GM06990 (cell line): ENCODE measurements around the gene GOLGA7B.

Experiments
- DNase-seq: peaks from one replicate; pipeline ENCODE4 v3.0.0-alpha.2; 2011; ENCODE audit not compliant: insufficient read length; ENCODE audit errors: extremely low read depth
- H3K27me3 ChIP-seq: replicated peaks from 2 replicates; pipeline ENCODE4 v1.6.0; 2011; ENCODE audit warnings: low read length; ENCODE audit not compliant: control insufficient read depth, insufficient read depth
- H3K36me3 ChIP-seq: 2 replicates; pipeline ENCODE4 v1.5.1; 2011; ENCODE audit warnings: low read length; ENCODE audit not compliant: control insufficient read depth, insufficient read depth
- H3K4me3 ChIP-seq: replicated peaks from 2 replicates; pipeline ENCODE4 v1.5.1; 2011; ENCODE audit warnings: low read depth, mild to moderate bottlenecking, control low read depth, low read length
- CTCF ChIP-seq: IDR thresholded peaks from 2 replicates; pipeline ENCODE4 v1.5.1; 2011; ENCODE audit warnings: low read length, control low read depth, mild to moderate bottlenecking, inconsistent platforms; ENCODE audit not compliant: insufficient read depth, poor library complexity, severe bottlenecking

The GOLGA7B gene

GRCh38 chr10:97863808-97864207, 14.2 kb downstream of the GOLGA7B start:
- H3K27me3 ChIP-seq = peaks cover 8% of the 10 kb centered on the region
- no peak overlapping the region for H3K4me3 ChIP-seq
- TF ChIP-seq CTCF = no peak
- DNase-seq = no peak
- no peaks in the 10 kb centered on the region for H3K36me3 ChIP-seq

- no peak for TF ChIP-seq CTCF
- H3K36me3 ChIP-seq = no peaks in the 10 kb centered on the region
- no peak overlapping the region for H3K4me3 ChIP-seq
- H3K27me3 ChIP-seq = peaks cover 6% of the 10 kb centered on the region
- DNase-seq = no peak
Observed at GRCh38 chr10:97865488-97865887, 15.8 kb downstream of the GOLGA7B start.

GRCh38 chr10:97866524-97867219, 17.0 kb downstream of the GOLGA7B start:
- Histone ChIP-seq H3K27me3 (peaks cover 5% of the 10 kb centered on the region), H3K36me3 (no peaks in the 10 kb centered on the region), H3K4me3 (no peak overlapping the region)
- no peak for DNase-seq
- TF ChIP-seq CTCF = no peak

GRCh38 chr10:97867220-97867800, 17.7 kb downstream of the GOLGA7B start:
- Histone ChIP-seq H3K4me3 (no peak overlapping the region), H3K27me3 (peaks cover 4% of the 10 kb centered on the region), H3K36me3 (no peaks in the 10 kb centered on the region)
- DNase-seq = no peak
- no peak for TF ChIP-seq CTCF

GRCh38 chr10:97868134-97868685, 18.6 kb downstream of the GOLGA7B start:
- Histone ChIP-seq H3K27me3 (peaks cover 2% of the 10 kb centered on the region), H3K36me3 (no peaks in the 10 kb centered on the region), H3K4me3 (no peak overlapping the region)
- no peak for TF ChIP-seq CTCF
- DNase-seq = no peak
